NCI-H1092 (cell line): Measurements from ENCODE around the gene LONP1.

Source experiments
- DNase-seq: peaks from one replicate; lab custom pipeline; 2025; lab: John Stamatoyannopoulos, UW

The LONP1 gene

DNA sequence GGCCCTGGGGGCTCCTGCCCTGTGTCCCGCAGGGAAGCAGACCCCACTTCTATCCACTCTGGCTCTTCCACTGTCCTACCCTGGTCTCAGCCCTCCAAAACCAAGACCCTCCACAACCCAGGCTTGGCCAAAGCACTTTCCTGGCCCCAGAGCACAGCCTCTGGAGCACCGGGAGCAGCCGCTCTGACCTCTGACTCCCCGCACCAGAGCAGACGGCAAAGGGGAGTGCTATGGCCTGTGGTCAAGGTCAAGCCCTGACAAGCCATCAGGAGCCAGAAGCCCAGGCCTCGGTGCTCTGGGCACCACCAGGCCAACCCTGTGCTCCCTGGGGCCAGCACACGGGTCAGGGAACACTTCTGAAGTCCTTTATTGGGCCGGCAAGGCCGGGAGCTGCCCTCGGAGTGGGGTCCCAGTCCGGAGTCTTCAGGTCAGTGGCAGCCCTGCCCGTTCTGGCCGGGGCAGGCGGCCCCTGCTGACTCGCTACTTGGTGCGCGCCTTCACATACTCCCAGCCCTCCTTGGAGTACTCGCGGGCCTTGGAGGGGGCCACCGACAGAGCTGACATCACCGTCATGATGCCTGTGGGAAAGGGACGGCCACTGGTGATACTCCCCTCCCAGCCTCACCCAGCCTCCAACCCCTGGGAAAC is 41.8 kb downstream of the LONP1 start:
- DNase-seq, result no peak

DNA sequence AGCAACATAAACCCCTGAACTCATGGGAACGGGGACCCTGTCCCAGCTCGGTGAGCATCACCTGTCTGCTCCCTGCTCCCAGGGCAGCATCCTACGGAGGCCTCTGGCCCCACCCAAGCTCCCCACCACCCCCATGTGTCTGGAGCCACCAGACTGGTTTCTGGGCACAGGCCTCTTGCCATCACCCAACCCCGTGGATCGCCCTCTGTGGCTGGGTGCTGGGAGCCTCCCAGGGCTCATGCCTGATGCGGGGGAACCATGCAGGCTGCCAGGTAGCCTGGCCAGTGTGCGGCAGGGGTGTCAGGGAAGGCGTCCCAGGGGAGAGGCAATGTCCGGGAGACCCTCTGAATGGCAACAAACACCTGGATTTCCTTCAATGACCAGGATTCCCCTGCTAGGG is 42.4 kb downstream of the LONP1 start:
- no peak for DNase-seq

DNA sequence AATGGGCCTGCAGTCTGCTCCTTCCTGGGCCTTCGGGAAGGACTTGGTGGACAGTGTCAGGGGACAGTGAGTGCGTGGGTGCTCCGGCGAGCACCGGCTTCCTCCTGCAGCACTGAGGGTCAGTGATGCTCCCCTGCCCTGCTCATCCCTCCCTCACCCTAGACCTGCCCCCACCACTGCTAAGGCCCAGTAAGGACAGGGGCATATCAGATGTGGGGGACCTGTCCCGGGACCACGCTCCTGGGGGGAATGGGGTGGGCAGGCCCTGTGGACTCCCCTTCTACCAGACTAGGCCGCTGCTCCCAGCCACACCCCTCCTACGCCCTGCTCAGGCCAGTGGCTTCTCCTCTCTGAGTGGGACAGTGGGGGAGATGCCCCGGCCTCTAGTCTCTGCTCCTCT is 42.8 kb downstream of the LONP1 start:
- no peak for DNase-seq

DNA sequence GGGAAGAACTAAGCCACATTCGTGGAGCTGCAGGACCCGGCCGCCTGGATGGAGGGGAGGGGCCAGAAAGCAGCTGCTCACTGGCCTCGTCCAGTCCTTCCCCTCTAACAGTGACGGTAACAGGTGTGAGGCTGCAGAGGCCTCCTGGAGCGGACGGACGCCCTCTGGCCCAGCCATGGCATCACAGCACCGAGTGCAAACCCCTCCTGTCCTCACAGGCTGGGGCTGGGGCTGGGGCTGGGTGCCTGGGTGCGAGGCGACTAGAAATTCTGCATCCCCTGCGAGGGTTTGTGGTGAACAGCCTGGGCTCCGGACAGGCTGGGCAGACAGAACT is 43.2 kb downstream of the LONP1 start:
- DNase-seq, result no peak

DNA sequence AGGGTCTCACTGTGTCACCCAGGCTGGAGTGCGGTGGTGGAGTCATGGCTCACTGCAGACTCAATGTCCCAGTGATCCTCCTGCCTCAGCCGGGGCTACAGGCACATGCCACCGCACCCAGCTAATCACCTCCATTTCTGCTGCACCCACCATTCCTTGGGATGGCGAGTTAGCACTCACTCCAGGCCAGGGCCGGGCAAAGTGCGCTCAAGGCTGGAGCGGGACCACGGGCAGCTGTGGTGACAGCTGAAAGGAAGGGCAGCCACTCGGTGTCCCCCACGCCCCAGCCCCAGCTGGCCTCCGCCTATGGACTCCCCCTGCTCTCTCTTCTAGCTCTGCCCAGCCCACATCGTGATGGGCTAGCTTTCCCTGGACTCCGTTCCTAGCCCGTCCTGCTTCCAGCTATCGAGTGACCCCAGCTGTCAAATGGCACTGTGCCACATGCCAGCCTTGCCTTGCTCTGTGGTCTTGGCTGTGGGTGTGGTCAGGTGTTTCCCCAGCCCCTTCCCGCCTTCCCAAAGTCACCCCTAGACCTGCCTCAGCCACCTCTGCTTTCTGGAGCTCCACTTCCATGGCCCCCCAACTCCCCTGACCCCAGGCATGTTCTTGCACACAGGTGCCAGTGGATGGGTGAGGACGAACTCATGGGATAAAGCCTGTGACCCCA is 43.7 kb downstream of the LONP1 start:
- no peak for DNase-seq

DNA sequence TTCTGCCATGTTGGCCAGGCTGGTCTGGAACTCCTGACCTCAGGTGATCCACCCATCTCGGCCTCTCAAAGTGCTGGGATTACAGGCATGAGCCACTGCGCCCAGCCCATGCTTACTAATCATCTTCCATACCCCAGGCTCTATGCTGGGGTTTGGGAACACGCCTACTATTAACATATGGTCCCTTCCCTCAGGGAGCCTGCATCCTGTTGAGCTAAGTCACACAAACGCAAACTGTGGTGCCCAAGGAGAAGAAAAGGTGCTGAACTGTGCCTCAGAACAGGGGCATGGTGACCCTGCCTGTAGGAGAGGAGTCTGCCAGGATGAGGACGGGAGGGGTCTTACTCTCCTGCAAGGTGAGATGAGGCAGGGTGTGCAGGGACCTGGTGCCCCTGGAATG is 45.2 kb downstream of the LONP1 start:
- no peak for DNase-seq

DNA sequence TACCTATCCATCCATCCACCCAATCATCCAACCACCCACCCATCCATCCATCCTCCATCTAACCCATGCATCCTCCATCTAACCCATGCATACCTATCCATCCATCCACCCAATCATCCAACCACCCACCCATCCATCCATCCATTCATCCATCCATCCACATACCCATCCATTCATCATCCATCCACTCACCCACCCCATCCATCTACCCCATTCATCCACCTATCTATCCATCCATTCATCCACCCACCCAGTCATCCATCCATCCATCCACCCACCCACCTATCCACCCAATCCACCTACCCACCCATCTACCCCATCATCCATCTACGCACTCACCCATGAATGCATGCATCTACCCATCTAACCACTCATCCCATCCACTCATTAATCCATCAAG is 46.2 kb downstream of the LONP1 start:
- DNase-seq, result no peak

DNA sequence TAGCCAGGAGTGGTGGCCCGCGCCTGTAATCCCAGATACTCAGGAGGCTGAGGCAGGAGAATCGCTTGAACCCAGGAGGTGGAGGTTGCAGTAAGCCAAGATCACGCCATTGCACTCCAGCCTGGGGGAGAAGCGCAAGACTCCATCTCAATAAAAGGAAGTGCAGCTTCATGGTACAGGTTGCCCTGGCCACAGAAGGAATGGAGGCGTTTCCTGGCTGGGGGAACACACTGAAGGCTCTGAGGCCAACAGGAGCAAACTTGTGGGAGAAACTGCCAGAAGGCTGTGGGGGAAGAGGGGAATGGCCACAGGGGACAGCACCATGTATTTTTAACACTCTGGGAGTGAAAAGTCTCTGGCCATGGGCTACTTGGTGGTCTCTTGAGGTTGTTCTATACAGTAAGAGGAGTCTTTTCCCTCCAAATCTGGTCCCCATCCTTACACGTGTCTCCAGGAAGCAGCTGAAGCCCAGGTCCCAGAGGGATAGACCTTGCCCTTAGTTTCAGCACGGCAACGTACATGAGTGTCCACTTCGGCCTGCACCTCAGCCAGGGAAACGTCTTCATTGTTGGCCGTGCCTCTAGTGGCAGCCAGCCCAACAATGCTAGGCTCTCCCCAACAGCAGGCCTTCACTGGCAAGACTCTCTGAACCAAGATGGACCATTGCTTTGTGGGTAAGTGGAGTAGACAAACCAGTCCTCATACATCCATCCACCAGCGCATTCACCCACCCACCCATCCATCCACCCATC is 47.1 kb downstream of the LONP1 start:
- DNase-seq, result no peak

DNA sequence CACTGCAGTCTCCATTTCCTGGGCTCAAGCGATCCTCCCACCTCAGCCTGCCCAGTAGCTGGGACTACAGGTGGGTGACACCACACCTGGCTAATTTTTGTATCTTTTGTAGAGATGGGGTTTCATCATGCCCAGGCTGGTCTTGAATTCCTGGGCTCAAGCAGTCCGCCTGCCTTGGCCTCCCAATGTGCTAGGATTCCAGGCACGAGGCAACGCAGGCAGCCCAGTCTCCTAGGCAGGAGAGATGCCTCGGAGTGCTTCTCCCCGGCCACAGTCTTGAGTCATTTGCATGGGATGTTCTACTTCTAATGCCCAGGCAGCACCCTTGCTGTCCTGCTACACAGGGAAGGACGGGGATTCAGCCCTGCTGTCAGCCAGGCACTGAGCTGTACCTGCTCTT is 48.3 kb downstream of the LONP1 start:
- no peak for DNase-seq

DNA sequence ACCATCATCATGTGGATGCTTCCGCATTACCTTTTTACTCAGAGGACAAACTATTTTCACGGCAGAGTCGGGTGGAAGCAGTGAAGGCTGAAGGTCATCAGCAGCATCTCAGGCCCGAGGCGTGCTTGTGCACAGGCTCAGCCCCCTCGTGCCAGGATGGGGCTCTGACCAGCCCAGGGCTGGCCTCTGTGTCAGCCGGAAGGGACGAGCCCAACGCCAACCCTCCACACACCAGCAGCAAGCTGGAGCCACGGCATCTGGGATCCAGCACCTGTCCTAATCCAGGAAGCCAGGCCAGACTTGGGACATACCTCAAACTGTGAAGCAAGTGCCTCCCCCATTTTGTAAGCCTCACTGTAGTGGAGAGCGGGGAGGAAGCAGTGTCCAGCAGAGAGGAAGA is 50.7 kb downstream of the LONP1 start:
- no peak for DNase-seq

DNA sequence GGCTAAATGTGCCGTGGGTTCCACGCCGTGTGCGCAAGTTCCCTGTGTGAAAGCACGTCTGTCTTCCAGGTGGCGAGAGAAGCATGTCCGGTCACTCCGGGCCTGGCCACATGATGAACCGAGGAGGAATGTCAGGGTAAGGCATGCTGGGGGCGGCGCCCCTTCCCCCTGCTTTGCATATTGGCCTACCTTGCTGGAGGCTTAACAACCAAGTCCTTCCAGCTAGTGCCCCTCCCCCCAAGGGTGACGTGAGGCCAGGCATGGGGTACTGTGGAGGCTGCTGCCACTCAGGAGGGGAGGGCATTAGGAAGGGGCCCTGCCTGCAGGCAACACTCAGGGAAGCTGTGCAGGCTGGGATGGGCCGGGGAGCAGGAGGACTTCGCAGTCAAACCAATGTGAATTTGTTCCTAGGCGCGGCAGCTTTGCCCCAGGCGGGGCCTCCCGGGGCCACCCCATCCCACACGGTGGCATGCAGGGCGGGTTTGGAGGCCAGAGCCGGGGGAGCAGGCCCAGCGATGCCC is 52.1 kb downstream of the LONP1 start:
- DNase-seq, result no peak

DNA sequence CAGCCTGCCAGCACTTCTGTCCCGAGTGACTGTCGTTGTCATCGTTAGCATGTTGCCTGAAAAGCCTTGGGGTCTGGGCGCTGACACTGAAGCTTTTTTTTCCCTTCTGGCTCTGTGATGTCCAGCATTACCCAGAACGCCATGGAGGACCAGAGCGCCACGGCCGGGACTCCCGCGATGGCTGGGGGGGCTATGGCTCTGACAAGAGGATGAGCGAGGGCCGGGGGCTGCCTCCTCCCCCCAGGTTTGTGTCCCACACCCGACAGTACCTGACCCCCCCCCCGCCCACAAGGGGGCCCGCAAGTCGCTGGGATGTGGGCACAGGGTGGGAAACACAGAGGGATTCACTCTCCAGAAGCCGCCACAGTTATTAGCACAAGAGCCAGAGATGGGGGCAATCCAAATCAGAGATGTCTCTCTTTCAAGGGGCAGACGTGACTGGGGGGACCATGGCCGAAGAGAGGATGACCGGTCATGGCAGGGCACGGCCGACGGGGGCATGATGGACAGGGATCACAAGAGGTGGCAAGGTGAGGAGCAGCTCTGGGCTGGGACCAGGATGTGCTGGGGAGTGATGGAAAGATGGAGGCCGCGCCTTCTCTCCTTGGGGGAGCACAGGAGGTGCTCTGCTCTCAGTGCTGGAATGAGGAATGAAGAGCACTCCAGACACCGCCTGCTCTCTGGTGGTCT is 52.9 kb downstream of the LONP1 start:
- no peak for DNase-seq

DNA sequence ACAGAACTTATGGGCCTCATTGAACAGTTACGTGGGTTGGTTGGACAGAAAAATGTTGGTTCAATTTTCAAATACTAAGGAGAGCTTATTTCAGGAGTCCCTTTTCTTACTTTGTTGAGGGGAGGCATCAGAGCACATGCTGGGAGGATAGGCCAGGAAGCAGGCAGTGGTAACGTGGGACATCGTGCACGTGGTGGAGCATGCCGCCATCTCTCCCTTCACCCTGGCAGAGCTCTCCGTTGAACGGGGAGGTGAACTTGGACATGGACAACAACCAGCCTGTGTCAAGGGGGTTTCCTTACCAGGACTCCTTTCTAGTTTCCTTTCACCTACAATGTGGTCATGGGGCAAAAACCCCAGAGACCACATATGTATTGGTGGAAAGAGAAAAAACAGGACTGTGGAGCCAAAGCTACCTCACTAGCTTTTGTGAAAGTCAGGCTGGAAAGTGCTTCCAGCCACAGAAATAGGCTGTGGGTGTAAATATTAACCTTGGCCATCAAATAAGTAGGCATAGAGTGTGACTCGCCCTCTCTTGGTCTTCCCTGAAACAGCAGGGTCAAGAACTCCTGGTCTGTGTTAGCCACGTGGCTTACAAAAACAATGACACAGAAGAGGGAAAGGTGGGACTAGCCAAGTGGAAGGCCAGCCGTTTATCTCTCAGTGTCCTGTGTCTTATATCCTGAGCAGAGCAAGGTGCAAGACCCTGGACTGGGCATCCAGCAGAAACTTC is 54.0 kb downstream of the LONP1 start:
- DNase-seq, result no peak

DNA sequence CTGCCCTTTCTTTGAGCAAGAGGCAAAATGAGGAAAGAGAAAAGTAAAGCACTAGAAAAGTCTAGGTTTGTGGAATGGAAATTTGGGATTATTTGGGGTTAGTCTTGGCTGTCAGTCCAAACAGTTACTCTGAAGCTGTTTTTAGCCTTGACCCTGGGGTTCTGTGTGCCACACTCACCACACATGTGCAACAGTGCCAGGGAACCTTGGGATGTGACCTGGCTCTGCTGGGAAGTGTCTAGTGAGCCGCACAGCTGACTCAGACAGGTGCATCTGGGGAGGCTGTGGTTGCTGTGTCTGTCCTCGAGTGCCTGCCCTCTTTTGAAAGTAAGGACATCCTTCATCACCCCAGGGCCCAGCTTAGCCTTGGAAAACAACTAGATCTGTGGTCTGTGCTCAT is 55.4 kb downstream of the LONP1 start:
- DNase-seq, result no peak

DNA sequence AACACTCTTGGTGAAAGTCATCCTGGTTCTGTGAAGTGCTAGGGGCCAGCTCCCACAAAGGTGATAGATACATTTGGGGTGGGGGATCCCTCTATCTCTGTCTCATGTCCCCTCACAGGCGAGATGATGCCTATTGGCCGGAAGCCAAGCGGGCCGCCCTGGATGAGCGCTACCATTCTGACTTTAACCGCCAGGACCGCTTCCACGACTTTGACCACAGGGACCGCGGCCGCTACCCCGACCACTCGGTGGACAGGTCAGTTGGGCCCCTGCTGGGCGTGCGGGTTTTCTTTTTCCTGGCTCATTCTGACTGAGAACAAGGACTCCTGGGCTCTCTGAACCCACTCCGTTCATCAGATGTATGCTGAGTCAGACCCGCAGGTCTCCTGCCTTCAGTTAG is 56.0 kb downstream of the LONP1 start:
- no peak for DNase-seq

DNA sequence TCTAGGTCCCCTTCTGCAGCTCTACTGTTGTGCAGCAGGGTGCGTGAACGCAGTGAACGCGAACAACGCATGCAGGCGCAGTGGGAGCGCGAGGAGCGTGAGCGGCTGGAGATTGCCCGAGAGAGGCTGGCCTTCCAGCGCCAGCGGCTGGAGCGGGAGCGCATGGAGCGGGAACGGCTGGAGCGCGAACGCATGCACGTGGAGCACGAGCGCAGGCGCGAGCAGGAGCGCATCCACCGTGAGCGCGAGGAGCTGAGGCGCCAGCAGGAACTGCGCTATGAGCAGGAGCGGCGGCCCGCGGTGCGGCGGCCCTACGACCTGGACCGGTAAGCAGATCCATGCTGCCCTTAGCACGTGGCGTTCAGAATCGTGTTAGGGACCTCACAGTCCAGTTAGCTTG is 58.5 kb downstream of the LONP1 start:
- no peak for DNase-seq

DNA sequence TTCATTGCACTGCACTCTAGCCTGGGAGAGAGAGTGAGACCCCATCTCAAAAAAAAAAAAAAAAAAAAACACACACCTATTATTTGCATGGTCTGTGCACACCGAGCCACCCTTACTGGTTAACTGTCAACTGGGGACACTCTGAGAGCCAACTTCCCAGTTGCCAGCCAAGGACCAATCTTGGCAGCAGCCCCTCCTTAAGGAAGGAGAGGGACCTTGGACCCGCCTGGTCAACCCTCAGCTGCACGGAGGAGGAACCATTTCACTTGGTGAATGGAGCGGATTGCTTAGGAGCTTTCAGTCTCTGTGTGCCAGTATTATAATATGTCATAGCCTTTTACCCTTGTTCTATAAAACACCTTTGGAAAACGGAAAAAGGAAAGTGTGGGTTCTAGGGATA is 64.5 kb downstream of the LONP1 start:
- no peak for DNase-seq

DNA sequence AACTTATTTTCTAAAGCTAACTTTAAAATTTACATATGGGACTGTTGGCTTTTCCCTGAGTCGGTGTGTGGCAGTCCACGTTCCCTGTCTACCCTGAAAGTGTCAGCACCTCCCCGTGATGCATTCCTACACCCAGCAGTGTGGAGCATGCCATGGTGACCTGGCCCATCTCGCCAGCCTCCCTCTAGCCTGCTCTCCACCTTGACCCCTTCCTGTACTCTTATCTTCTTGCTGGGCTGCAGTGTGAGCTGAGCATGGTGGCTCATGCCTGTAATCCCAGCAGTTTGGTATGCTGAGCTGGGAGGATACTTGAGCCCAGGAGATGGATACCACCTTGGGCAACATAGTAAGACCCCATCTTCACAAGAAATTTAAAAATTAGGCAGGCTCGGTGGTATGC is 65.0 kb downstream of the LONP1 start:
- no peak for DNase-seq

DNA sequence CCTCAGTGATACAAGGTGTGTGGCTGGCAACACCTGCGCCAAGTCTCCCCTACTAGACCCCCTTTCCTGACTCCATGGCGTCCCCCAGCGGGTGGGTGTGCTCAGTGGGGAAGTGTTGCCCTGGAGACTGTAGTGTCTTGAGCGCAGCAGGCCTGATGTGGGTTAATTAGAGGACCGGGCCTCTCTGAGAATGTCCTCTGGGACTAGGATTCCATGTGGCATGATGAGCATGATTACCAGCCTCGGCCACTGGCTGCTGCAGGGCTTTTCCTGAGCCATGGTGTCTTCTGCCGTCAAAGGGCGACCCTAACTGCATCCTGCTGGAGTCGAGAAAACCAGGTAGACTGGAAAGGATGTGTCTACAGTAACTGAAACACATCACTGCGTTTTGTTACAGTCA is 67.7 kb downstream of the LONP1 start:
- DNase-seq, result no peak

DNA sequence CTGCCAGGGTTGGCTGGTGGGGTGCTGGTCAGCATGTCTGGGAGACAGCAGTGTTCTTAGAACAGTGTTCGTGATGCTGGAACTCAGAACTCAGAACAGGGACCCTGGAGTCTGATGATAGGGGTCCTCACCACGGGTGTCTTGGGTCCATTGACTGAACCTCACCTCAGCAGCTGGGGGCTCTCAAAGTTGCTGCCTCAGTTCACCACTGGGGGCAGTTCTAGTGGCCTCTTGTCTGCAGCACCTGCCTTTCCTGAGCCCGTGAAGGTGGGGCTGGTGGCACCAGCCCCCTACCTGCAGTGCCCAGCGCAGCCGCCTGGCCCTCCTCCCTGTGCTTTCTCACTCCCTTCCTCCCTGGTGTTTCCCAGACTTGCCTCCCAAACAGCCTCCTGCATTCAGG is 68.6 kb downstream of the LONP1 start:
- DNase-seq, result no peak

DNA sequence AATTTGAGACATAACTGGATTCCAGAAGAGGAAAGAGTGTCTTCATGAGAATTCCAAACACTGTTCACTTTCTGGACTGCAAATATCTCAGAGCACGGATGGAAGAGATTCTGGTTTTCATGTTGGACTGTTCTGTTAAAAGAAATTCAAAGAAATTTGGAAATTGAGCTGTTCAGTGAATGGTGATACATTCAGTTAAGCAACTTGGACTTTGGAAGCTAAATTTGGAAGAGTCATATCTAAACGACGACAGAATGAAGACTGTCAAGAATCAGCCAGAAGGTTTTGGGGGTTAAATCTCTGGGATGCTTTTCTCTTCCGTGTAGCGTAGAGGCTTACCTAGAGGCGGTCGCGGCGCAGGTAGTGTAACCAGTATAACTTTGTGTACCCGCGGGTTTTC is 71.5 kb downstream of the LONP1 start:
- no peak for DNase-seq

DNA sequence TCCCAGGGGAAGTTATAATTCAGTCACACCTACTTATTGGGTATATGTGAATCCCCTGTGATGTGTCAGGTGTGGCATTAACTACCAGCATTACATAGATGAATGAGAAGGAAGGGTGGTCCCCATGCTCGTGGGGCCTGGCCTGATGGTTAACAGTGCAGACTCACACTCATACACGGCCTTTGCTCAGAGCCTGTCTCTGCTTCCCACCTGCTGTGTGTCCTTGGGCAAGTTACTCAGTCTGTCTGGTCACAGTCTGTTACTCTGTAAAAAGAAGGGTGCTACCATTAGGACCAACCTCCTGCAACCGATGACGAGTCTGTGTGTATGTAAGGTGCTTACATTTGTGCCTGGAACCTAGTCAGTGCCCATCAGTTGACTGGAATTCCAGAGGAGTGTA is 73.2 kb downstream of the LONP1 start:
- no peak for DNase-seq
